HG03432 (cell line): ENCODE data around the gene FOXM1.

ENCODE experiments used
- ATAC-seq: cut with Tn5 transposase; IDR thresholded peaks from one replicate; pipeline ENCODE4 v1.9.1; 2021; ENCODE audit warnings: mild to moderate bottlenecking, moderate library complexity; ENCODE audit not compliant: unreplicated experiment

The FOXM1 gene

DNA sequence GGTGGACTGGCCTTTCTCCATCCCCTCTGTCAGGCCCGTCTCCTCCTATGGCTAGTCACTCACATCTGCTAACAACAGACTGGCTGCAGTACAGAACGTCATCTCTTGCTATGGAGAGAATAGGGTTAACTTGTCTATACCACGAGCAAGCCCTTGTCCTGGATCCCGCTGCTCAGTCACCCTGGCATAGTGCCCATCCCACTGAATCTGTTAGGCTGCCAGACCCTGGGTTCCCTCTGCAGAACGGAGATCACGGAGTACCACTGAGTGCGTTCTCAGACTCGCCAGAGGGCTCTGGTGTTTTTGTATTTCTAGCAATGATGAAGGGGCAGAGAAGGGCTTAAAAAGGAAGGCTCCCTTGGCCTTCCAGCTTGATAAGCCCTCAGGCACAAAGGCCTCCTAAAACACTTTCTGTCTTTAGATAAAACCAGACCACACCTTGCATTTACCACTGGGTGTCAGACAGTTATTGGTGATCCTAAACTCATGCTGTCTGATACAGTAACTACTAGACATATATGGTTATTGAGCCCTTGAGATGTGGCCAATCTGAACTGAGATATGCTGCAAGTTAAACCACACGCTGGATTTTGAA, 35.8 kb downstream of the FOXM1 start:
- no peak for ATAC-seq

- no peak for ATAC-seq
Observed at GRCh38 chr12:2836574-2836973, 40.4 kb downstream of the FOXM1 start.

DNA sequence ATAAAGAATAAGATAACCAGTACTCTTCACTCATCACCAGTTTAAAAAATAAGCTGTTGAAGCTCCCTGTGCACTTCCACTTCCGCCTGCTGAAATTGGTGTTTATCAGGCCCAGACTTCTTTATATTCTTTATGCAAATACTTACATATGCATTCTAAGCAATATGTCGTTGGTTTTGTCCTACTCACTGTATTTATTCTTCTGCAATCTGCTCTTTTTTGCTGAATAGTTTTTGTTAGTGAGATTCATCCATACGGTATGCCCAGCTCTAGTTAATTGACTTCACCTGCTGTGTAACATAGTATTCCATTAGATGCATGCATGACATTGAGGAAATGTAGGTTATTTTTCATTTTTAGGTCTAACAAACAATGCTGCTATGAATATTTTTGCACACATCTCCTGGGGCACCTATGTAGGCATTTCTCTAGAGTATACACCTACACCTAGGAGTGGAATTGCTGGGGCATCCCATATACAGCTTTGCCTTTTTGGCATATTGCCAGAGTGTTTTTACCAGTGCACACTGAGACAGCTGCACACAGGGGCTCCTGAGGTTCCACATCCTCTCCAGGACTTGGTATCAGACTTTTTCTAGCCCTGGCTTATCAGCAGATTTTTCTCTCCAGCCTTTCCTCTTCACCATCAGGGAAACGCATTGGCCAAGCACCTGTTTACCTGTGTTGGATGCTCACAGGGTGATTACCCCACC, 41.1 kb downstream of the FOXM1 start:
- ATAC-seq: no peak

DNA sequence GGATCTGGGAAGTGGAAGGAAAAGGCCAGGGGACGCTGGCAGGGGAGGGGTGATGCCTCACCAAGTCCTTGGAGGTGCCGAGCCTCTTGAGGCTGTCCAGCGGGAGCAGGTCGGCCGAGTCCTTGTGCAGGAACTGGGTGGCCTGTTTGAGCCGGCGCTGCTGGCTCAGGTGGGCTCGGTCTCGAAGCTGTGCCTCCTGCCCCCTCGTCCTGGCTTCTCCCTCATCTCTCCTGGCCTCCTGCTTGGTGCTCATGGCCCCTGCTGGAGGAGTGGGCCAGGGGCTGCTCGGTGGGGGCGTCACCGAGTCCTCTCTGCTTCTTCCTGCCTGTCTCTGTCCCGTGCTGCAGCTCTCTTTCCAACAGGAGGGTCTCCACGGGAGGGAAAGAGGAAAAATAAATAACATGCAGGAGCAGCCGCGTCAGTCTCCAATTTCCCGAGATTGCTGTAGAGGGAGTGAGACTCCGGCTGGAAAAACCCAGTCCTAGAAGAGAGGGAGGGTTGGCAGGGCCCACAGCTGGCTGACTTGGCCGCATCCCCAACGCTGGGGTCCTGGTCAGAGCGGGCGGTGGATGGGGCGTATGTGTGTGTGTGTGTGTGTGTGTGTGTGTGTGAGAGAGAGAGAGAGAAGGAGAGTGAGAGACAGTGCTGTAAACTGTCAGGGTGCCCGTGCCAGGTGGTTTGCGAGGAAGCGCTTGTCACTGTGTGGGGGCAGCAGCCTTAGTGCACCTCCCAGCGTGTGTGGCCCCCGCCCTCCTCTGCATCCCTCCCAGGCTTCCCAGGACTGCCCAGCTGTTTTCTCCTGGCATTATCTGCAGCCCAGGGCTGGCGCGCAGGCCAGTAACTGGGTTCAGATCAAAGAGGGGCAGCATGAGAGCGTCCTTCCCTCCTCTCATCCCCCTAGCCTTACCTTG, 42.1 kb downstream of the FOXM1 start, which contains the start of gene NRIP2:
NRIP2 (minus strand) TSS at position 455 of the 911 bp plus-strand sequence; CDS start at position 403, 52 bp downstream.
- no peak for ATAC-seq

GRCh38 chr12:2833810-2834209, 43.2 kb downstream of the FOXM1 start:
- ATAC-seq: no peak

DNA sequence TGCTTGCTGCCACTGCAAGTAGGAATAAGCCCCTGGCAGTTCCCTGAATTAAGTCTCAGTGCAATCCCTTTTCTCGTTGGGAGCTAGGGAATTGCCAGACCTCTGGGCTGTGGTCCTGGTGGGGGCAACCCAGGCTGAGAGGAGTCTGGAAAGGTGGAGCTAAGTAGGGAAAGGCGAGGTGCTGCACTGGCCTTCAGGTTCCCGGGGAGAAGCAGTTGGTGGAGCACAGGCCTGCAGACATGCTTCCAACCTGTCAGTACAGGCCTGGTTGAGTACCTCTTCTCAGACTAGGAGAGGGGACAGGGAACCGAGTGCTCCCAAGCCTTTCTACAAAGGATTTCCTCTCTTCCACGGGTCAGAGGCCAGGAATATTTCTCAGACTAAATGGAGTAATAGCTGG, 43.6 kb downstream of the FOXM1 start:
- ATAC-seq: no peak

GRCh38 chr12:2832550-2833127, 44.3 kb downstream of the FOXM1 start:
- no peak for ATAC-seq

DNA sequence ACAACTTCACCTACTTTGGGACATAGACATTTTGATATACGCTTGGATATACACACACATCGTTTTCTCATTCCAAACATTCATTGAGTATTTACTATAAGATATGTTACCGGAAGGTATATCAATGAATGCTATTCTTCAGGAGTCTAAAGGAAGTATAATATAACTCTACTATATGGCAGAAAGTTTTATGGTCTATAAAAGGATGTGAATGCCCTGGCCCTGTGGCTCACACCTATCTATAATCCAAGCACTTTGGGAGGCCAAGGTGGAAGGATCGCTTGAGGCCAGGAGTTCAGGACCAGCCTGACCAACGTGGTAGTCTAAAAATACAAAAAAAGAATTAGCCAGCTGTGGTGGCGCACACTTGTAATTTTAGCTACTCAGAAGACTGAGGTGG, 47.7 kb downstream of the FOXM1 start:
- no peak for ATAC-seq

DNA sequence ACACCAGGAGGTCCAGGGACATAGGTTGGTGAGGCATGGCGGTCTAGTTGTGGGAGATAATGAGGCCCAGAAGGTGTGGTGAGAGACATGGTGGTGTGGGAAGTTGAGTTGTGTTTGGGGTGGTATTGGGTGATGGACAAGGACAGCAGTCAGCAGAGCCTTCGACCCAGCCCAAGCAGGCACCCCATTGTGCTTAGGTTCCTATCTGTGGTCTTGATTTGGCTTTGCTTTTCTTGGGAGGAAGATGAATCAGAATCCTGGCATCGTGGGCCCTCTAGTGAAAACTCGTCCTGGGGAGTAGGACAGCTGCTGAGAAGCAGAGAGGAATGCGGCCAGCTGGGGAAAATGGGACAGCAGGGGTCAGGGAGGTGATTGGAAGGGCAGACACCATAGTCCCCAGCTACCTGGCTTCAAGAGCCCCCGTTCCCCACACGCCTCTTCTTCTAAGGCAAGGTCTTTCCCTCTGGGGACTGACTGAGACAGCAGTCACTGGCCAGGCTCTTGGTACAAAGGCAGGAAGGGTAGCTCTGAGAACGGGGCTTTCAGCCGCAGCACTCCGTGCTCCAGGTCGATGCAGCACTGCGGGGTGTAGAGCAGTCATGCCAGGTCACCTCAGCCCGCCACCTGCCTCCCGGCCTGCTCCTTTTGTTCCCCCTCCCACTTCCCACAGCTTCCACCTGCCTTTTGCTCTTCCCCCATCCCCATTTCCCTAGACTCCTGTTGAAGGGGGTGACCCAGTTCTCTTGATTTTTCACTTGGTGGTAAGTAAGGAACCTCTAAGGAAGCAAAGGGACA, 50.1 kb downstream of the FOXM1 start:
- ATAC-seq: no peak

- ATAC-seq: no peak
Observed at GRCh38 chr12:2826036-2826435, 50.9 kb downstream of the FOXM1 start.

- no peak for ATAC-seq
Observed at GRCh38 chr12:2825132-2825531, 51.8 kb downstream of the FOXM1 start.

- ATAC-seq: no peak
Observed at GRCh38 chr12:2824541-2824940, 52.4 kb downstream of the FOXM1 start.

GRCh38 chr12:2823483-2823882, 53.5 kb downstream of the FOXM1 start:
- no peak for ATAC-seq

- ATAC-seq: no peak
Observed at GRCh38 chr12:2820432-2820831, 56.5 kb downstream of the FOXM1 start.

DNA sequence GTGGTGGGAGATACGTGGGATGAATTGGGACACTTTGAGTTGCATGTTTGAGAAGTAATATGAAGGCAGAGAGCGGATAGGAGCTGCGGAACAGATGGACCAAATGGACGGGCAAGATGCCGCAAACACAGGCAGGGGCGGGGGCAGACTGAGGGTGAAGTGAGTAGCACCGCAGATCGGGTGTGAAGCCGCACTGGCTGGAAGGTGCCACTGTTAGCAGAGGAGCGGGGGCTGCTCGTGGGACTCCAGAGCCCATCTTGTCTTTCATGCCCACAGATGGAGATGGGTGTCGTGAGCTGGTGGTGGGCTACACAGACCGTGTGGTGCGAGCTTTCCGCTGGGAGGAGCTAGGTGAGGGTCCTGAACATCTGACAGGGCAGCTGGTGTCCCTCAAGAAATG, 57.2 kb downstream of the FOXM1 start:
- no peak for ATAC-seq

DNA sequence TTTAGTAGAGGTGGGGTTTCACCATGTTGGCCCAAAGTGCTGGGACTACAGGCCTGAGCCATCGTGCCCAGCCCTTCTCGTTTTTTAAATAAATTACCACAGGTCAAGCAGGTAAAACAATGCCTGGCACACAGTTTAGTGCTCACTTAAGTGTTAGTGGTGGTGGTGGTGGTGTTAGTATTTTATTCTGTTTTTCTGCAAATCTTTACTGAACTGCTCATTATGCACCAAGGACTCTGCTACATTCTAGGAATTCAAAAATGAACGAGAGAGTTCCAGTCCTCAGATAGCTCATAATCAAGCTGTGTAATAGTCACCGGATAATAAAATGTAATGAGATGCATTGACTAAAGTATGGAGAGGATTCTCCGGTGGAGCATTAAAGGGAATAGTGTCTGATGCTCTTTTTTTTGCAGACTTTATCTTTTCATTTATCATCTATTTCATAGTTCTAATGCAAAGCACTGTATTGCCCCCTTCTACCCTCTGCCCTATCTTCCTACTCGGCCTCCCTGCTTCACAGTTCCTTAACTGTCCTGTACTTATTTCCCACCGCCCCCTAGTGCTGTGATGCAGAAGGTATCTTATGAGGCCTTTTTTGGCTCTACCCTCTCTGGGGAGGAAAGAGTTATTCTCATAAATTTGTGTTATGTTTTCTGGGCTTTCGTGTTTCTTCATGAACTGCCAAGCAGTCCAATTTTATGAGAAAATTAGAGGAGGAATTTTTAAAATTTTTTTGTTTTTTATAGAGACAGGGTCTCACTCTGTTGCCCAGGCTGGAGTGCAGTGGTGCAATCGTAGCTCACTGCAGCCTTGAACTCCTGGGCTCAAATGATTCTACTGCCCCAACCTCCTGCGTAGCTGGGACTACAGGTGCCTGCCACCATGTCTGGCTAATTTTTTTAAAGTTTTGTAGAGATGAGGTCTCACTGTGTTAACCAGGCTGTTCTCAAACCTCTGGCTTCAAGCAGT, 63.5 kb downstream of the FOXM1 start:
- ATAC-seq: peak; percentile 42

- ATAC-seq: peak; percentile 94
Observed at GRCh38 chr12:2812290-2813213, 64.4 kb downstream of the FOXM1 start, which contains the start of gene ITFG2. TSS of gene ITFG2 (plus strand) at chr12:2812668. CDS start at chr12:2812761, 93 bp downstream.

DNA sequence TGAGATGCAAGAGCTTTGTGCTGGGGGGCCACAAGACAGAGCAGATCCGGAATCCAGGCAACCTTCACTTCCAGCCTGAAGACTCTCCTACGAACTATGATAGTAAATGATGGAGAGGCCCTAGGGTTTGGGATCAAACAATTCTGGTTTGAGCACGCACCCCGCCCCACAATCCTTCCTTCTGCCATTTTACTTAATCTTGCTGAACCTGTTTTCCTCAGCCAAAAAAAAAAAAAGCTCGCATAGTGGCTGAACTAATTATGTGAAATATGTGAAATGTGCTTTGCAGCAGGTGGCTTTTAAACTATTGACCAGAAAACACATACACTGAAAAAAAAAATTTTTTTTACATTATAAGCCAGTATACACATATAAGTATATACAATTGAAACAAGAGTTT, 65.2 kb downstream of the FOXM1 start:
- no peak for ATAC-seq
